Measurements from ENCODE around the gene ZBED4.
A peak's percentile ranks its signal among the peaks of the same experiment; 100 is the strongest.

ZBED4 gene

DNA sequence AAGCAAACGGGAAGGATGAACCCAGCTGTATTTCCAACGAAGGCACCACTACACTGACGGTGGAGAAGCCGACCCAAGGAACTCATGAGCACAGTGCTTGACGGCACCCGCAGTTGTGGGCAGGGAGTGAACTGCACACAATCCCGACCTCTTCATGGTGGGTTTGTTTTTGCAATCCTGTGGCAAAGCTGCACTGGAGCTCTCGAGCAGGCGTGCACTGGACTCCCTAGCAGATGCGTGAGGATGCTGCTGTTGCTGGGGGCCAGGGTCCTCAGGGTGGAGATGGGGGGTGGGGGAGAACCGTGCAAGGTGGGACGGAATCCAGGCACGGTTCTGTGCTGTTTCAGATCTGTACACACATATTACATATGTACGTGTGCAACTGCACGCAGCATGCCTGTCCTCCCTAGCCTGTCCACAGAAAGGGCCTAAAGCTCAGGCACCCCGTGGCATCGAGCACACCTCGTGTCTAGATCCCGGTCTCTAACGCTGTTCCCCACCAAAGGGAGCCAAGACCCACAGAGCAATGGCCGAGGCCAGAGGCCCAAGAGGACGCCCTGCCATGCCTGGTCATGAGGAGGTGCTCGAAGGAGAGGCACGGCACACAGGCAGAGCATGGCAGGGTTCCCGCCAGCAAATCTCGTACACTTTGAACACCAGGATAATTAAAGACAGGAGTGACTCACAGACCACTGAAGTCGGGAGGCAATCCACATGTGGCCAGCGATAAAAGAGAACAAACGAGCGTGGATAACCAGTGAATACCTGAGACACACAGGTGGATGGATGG lies 47.0 kb downstream of the ZBED4 start:
- no peak for DNase-seq (ENCODE audit: low read depth in 2 of 2)

DNA sequence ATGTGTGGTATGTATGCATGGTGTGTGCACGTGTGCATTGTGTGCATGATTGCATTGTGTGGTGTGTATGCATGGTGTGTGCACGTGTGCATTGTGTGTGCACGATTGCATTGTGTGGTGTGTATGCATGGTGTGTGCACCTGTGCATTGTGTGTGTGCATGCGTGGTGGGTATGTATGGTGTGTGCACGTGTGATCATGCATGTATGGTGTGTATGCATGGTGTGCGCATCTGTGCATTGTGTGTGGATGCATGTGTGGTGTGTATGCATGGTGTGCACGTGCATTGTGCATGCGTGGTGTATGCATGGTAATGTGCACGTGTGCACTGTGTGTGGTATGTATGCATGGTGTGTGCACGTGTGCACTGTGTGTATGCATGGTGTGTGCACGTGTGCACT lies 47.8 kb downstream of the ZBED4 start:
- DNase-seq (ENCODE audit: low read depth in 2 of 2) = no peak

DNA sequence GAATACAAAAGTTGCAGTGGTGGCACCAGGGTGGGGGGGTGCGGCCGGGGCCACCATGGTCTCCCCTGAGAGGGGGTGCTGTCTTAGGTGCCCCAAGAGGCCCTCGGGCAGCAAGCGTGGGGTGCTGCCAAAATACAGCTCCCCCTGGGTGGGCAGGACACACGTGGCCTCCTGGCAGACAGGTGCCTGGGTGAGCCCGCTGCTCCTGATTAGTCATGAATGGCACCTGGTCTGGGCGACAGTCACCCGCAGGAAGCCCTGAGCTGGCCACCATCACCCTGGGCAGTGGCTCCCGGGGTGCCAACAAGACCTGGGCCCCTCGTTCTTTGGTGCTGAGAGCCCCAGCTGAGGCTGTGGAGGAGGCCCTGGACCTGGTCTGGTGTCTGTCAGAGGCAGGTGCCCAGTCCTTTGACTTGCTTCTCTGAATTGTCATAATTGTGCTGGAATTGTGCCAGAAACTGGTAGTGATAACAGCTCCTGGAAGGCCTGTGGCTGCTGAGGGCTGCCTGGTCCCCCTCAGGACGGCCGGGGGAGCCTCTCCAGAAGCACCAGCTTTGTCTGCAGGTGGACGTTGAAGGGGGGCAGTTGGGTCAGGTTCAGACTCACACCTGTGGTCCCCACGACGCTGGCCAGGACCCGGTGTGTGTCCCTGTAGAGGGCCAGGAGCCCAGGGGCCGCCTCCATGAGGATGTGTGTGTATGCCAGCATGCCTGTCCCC lies 49.8 kb downstream of the ZBED4 start:
- DNase-seq (ENCODE audit: low read depth in 2 of 2) = no peak

DNA sequence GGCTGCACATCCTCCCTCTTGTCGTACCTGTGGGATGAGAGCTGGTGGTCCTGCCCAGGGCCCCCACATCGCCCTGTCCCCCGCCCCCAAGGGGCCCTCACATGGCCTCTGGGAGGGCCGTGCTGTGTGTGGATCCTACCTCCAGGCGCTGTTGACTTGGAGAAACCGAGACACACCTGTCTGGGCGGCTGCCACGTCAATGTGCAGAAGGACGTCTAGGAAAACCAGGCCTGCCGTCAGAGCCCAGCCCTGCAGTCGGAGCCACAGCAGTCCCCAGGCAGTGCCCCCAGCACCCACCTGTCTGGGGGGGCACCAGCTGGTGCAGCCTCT lies 50.4 kb downstream of the ZBED4 start:
- DNase-seq (ENCODE audit: low read depth in 2 of 2) = no peak

DNA sequence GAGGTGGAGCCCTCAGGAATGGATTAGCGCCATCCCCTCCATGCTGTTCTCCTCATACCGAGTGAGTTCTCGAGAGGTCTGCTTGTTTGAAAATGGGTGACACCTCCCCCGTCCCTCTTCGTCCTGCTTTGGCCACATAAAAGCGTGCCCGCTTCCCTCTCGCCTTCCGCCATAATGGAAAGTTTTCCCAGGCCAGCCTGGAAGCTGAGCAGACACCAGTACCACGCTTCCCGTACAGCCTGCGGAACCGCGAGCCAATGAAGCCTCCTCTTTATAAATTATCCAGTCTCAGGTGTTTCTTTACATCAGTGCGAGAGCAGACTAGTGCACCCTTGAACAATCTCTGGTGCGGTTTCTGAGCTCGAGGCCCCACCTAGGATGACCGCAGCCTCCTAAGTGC lies 51.8 kb downstream of the ZBED4 start:
- DNase-seq (ENCODE audit: low read depth in 2 of 2) = no peak

DNA sequence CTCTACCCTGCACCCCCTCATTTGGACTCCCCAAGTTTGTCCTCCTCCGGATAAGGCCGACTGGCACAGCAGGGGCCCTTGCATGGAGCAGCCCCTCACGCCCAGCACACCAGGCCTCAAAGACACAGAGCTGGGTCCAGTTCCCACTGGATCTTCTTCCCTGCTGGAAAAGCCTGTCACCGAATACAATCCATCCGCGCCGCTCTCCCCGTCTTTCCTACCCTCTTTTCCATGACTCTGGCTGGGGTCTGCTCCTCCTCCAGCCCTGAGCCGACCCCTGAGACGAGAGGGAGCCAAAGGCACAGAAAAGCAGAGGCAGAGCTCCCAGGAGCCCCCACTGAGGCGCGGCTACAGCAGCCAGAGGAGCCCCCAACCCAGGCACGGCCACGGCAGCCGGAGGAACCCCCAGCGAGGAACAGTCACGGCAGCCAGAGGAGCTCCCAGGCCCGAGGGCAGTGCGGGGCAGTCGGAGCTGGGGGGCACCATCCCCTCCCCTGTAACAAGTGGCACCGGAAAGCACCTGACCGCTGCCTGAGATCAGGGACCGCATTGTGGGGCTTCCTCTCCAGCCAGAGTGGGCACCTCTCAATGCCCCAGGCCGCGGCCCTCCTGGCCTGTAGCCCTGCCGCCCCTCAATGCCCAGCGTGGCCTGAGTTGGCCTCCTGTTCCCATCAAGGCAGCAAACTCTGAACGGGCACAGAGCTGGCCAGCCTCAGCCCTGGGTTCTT lies 52.6 kb downstream of the ZBED4 start:
- DNase-seq (ENCODE audit: low read depth in 2 of 2) = no peak

DNA sequence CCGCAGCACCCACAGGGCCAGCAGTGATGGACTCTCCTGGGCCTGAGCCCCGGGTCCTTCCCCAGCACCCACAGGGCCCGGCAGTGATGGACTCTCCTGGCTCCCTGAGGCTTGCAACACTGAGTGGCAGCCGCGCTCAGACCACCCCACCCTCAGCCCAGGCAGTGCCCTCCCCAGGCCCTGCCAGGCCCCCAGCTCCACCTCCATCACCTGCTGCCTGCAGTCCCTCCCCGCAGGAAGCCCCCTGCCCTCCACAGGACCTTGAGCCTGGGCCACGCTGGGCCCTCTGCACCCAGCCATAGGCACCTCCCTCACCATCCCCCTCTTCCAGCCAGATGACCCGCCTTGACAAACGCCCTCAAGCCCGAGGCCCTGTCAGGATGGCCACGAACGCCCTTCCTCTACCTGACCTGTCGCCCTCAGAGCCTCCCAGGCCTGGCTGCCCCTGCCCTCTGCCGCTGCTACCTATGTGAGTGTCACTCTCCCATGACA lies 53.2 kb downstream of the ZBED4 start:
- DNase-seq (ENCODE audit: low read depth in 2 of 2) = no peak

DNA sequence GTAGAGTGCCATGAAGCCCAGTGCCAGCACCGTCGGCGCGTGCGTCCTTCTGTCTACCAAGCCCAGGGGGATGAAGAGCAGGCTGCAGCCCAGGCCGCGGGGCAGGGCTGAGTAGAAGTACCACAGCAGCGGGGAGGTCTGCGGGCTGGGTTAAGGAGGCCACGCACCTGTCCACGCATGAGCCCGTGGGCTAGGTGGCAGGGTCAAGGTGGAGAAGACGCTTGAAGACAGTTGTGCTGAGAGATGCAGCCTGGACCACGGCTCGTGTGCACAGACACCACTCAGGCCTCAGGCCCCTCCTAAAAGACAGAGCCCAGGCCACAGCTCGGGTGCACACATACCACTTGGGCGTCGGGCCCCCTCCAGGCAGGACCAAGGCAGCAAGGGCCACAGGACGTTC lies 54.2 kb downstream of the ZBED4 start:
- DNase-seq (ENCODE audit: low read depth in 2 of 2) = no peak

DNA sequence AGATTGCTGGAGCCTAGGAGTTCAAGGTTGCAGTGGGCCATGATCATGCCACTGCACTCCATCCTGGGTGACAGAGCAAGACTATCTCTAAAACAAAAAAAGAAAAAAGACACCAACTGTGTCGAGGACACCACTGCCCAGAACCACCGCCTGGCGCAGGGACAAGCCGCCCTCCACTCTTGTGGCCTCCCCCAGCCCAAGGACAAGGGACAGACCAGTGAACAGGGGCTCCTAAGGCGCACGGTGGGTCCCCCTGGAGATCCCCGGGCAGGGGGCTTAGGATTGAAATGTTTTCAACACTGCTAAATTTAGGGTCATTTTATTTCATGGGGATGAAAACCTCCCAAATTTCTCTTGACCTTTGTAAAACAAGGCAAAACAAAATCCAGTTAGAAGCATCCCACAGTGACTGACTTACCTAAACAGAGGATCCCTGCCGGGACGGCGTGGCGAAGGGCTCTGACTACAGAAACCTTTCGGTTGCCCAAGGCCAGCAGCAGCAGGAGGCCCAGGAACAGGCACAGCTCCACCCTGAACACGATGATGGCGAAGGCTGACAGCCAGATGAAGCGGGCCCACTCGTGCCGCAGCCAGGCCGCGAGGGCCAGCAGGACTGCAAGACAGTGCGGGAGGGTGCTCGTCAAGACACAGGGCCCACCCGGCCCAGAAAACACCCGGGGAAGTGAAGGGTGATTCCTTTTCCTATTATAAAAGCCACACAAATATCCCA lies 56.0 kb downstream of the ZBED4 start:
- no peak for DNase-seq (ENCODE audit: low read depth in 2 of 2)

DNA sequence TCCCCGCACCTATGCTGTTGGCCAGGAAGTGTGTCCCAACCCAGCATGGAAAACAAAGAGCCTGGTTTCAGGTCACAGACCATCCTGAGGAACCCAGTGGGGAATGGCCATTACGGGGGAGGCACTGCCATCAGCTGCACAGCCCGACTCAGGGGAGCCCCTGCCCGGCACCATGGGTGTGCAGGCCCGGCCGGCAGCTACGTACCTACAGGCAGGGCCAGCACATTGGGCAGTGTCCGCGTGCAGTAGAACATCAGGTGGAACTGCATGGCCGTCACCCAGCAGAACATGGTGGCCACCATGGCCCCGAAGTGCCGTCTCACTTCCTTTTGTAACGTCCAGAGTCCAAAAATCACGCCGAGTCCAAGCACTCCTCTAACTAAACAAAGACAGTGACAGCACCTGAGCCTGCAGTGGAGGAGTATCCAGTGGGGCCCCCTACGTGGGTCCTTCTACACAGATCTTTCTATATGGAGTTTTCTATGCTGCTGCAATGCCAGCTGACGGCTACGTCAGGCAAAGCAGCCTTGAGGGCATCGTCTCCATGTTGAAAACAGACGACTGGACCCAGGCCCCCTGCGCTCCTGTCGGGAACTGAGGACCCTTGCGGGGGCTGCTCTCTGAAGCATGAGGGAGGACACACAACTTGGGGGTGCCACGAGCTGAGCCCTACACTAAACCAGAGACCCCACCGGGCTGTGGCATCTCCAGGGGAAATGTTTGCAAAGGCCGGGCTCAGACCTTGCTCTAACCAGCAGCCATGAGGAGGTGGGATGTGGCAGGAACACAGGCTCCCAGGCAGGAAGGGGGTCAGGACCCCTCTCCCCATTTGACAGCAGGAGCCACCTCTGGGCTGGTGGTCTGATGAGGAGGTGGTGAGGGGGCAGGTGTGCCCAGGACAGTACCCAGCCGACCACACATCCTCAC lies 56.8 kb downstream of the ZBED4 start:
- DNase-seq (ENCODE audit: low read depth in 2 of 2) = no peak

DNA sequence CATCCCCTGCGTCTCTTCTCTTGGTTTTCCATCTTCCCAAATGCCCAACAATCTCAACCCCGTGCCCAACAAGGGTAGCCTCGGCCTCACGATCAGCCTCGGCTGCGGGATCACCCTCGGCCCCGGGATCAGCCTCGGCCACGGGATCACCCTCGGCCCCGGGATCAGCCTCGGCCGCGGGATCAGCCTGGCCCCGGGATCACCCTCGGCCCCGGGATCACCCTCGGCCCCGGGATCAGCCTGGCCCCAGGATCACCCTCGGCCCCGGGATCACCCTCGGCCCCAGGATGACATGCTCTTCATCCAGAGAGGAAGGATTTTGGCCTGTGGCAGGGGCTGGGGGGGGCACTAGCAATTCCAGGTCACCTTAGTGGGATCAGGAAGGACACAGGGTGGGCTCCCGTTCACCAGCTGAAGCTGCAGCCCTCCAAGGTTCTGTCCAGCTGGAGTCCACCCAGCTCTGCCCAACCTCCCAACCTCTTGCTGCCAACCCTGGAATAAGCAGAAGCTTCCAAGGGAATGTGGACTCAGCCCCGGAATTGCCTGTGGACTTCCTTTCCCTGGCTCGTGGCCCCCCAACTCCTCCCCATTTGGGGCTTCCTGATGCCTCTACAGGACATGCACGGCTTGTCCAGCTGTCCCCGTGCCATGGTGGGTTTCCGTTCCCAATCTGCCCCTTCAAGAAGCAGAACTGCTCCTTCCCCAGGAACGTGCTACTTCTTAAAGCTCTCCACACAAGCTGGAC lies 58.4 kb downstream of the ZBED4 start:
- DNase-seq (ENCODE audit: low read depth in 2 of 2) = no peak

DNA sequence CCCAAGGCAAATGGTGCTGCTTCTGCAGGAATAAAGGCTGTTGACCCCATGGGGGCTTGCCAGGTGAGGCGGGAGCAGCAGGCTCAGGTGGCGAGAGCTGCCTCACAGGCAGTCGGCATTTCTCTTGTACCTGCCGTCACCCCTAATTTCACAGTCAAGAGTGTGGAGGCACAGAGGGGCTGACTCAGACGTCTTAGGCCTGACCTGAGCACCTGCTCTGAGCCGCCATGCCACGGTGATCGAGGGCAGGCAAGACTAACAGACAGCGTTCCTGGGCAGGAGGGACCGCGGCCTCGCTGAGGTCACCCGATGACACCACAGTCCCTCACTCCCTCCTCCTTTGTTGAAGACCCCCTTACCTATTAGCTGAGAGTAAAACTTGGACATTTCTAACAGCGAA lies 59.4 kb downstream of the ZBED4 start:
- DNase-seq (ENCODE audit: low read depth in 2 of 2) = no peak

DNA sequence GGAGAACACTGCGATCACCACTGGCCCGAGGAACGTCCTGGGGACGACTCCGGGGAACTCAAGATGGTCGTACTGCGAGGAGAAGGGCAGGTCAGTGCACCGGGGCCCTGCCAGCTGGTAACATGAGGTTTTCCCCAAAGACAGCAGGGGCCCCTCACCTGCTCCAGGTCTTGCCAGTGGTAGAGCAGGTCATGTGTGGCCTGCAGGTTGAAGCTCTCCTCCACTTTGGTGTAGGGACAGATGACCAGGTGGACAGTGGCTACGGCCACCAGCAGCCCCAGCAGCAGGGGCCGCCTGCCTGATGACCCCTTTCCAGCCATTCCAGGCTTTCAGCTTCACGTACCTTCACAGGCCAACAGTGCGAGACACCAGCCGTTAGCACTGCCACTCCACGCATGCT lies 59.8 kb downstream of the ZBED4 start:
- no peak for DNase-seq (ENCODE audit: low read depth in 2 of 2)

DNA sequence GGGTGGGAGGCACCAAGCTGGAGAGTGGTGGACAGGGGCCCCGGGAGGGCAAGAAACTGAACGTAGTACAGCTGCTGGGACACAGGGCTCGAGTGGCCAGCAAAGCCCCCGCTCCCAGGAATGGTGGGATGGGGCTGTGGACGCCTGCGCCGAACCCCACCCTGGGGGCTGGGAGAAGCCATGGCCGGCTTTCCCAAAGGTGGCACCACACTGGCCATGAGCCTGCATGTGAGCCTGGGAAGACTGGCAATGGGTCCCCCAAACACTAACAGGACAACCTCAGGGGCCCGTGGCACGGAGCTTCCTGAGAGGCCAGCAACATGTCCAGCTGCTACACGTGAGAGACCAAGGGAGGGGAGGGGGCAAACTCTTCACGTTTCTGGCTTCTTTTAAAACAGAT lies 60.6 kb downstream of the ZBED4 start:
- DNase-seq (ENCODE audit: low read depth in 2 of 2) = no peak

DNA sequence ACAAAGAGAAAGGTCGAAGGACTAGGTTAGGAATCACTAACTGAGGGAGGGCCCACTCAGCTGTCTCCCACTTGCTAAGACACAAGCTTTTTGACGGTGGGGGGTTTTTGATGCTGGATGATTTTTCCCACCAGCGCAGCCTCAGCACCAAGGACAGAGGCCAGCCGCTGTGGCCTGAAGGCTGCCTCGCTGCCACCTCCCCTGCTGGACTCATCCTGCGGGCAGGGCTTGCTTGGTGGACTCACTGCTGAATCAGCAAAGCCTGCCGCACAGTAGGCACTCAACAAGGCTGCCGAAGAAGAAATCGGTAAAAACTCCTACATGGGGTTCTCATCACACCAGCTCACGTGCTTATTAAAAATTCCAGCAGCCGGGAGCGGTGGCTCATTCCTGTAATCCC lies 62.0 kb downstream of the ZBED4 start:
- no peak for DNase-seq (ENCODE audit: low read depth in 2 of 2)

DNA sequence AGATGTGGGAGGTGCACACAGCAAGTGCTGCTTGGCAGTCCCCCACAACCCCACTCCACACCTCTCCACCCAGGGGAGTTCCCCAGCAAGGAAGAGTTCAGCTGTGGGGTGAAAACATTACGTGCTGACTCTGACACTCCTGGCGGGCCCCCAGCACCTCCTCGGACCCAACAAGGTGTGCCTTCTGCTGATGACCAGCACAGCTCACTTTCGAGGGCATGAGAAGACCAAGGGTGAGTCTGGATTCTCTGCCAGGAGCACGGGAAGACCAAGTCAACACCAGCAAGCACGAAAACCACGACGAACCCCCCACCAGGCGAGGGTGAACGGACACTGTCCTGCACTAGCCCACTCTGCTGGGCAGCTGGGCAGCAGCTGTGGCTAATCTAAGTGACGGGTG lies 63.2 kb downstream of the ZBED4 start:
- no peak for DNase-seq (ENCODE audit: low read depth in 2 of 2)

DNA sequence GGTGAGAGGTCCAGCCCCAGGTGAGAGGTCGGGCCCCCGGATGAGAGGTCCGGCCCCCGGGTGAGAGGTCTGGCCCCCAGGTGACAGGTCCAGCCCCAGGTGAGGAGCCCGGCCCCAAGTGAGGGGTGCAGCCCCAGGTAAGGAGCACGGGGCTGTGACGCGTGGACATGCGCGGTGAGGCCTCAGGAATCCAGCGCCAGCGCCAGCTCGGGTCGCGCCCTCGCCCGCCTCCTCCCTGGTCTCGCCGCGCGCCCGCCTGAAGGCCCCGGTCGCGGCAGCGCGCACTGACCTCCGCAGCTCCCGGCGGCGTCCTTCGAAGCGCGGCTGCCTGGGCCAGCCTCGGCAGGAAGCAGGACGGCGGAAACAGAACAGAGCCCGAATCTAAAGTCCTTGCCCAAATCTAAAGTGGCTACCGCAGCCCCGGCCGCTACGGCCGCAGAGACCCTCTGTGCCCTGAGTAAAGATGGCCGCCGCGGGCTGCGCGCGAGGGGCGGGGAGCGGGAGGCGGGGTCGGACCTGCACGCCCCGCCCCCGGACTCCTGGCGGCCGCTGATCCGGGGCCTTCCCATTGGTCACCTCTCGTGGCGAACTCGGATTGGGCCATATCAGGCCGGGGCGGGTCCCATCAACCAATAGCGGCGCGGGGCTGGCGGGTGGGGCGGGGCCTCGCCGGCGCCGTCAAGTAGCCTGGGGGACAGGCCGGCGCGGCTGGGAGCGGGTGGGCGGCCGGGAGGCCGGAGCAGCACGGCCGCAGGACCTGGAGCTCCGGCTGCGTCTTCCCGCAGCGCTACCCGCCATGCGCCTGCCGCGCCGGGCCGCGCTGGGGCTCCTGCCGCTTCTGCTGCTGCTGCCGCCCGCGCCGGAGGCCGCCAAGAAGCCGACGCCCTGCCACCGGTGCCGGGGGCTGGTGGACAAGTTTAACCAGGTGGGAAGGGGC lies 64.6 kb downstream of the ZBED4 start, which contains the start of the genes ALG12 and CRELD2:
Gene ALG12, minus strand, starts transcription at position 465 of the 937 bp plus-strand sequence. CDS start 4,673 bp downstream, outside the sequence.
Gene CRELD2, plus strand, starts transcription at position 661 of the 937 bp plus-strand sequence. Its CDS starts 136 bp downstream, at position 797.
- peak; percentile 95 for DNase-seq (ENCODE audit: low read depth in 2 of 2)

DNA sequence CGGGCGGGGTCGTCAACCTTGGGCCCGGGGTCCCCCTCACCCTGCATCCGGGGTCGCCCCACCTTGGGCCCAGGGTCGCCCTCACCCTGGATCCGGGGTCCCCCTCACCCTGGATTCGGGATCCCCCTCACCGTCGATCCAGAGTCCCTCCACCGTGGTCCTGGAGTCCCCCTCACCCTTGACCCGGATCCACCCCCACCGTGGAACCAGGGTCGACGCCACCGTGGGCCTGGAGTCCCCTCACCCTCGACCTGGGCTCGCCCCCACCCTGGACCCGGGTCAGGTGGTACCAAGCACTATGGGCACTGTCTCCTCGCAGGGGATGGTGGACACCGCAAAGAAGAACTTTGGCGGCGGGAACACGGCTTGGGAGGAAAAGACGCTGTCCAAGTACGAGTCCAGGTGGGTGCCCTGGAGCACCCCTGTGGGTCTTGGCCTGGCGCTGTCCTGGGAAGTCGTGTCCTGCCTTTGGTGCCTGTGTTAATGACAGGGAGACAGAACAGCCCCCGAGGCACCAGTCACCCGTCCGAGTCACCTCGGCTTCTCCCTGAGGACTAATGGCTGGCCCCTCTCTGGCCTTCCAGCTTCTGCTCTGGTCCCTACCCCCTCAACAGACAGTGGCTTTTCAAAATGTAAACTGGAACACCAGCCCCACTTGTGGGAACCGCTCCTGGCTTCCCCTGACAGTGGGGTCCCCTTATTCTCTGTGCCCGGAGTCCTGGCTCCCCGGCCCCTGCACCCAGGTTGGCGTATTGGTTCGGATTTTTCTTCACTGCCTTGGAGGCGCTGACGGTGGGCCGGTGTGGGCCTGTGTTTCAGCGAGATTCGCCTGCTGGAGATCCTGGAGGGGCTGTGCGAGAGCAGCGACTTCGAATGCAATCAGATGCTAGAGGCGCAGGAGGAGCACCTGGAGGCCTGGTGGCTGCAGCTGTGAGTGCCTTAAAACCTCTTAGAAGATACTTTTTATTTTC lies 65.6 kb downstream of the ZBED4 start:
- no peak for DNase-seq (ENCODE audit: low read depth in 2 of 2)
